ENCODE results near the gene KLHDC4.

- no peak for TF ChIP-seq POLR2A (IDR thresholded peaks at IDR 0.05; ENCODE audit: low read length)
- TF ChIP-seq GATA1 (IDR thresholded peaks at IDR 0.05; ENCODE audit: low read depth, low read length), result no peak
These were observed 50.6 kb downstream of the KLHDC4 start for GRCh38 chr16:87715231-87715630.

All from erythroblast (primary cell).